ENCODE results near the gene PDCD11. TPM values are rescaled to one million over a fixed set of nuclear protein-coding genes. Genes with fewer than 3 reads are reported as not detected.
A peak's percentile ranks its signal among the peaks of the same experiment; 100 is the strongest.
"Not testable (repeated sequence)": the region's sequence is repeated elsewhere in the genome, so short reads cannot be mapped to it uniquely, and the experiment has no call there.

Gene PDCD11
- total RNA-seq, 1 experiment from 2014 or later = 78.8 TPM

- TF ChIP-seq ZNF121 (CRISPR knock-in tag; IDR thresholded peaks at IDR 0.05) = peak; percentile 85
- H3K27ac Mint-ChIP-seq; POLR2A ChIA-PET; H3K27me3 Mint-ChIP-seq (ENCODE audit: low read depth); H3K9me3 Mint-ChIP-seq; H3K4me3 Mint-ChIP-seq; DNase-seq (ENCODE audit: low spot score); H3K36me3 Mint-ChIP-seq; H3K4me1 Mint-ChIP-seq; ATAC-seq: not testable (repeated sequence)
- CTCF ChIA-PET = interaction anchor here (1.0 to 4.0 kb wide), 14 partner anchors 9 to 205 kb away, joined by 3 to 29 read pairs (median 12); partner anchors contain the start of genes CALHM1, CALHM2 and NEURL1
Measured at GRCh38 chr10:103486635-103487409, 90.4 kb downstream of the PDCD11 start.

GRCh38 chr10:103487410-103487708, 90.9 kb downstream of the PDCD11 start:
- H3K27me3 Mint-ChIP-seq (ENCODE audit: low read depth) = peaks cover 11% of the 10 kb centered on the region
- TF ChIP-seq CTCF (IDR thresholded peaks at IDR 0.05) (no peak), TEAD1 (CRISPR knock-in tag; IDR thresholded peaks at IDR 0.05) (no peak), NR2C2 (CRISPR knock-in tag; IDR thresholded peaks at IDR 0.05) (no peak), E2F1 (CRISPR knock-in tag; IDR thresholded peaks at IDR 0.05) (no peak)
- DNase-seq (ENCODE audit: low spot score) (no peak), ATAC-seq (no peak)
- no peak overlapping the region for H3K4me3 Mint-ChIP-seq
- H3K36me3 Mint-ChIP-seq = no peaks in the 10 kb centered on the region
- H3K9me3 Mint-ChIP-seq = no peaks in the 10 kb centered on the region
- H3K27ac Mint-ChIP-seq = no peak overlapping the region
- CTCF ChIA-PET = no interaction called here
- POLR2A ChIA-PET = no interaction called here
- H3K4me1 Mint-ChIP-seq = no peaks in the 10 kb centered on the region

GRCh38 chr10:103490986-103491314, 94.5 kb downstream of the PDCD11 start:
- peaks cover 41% of the 10 kb centered on the region for H3K27me3 Mint-ChIP-seq (ENCODE audit: low read depth)
- H3K36me3 Mint-ChIP-seq = no peaks in the 10 kb centered on the region
- no peak for TF ChIP-seq KAT7 (CRISPR knock-in tag; IDR thresholded peaks at IDR 0.05; ENCODE audit: borderline replicate concordance)
- TF ChIP-seq ESRRA (CRISPR knock-in tag; IDR thresholded peaks at IDR 0.05; ENCODE audit: borderline replicate concordance) = no peak
- TF ChIP-seq NFATC4 (CRISPR knock-in tag; IDR thresholded peaks at IDR 0.05) = no peak
- TF ChIP-seq FOXP1 (CRISPR knock-in tag; IDR thresholded peaks at IDR 0.05; ENCODE audit: borderline replicate concordance) = no peak
- no peak for TF ChIP-seq GRHL2 (CRISPR knock-in tag; IDR thresholded peaks at IDR 0.05; ENCODE audit: insufficient replicate concordance, severe bottlenecking)
- DNase-seq (ENCODE audit: low spot score) (no peak), ATAC-seq (no peak)
- ChIA-PET POLR2A (no interaction called here), CTCF (interaction anchor here (0.5 to 3.5 kb wide), 7 partner anchors 14 to 1141 kb away, joined by 3 to 12 read pairs (median 4); no protein-coding TSS in a partner anchor)
- no peaks in the 10 kb centered on the region for H3K9me3 Mint-ChIP-seq
- H3K27ac Mint-ChIP-seq = no peak overlapping the region
- peaks cover 9% of the 10 kb centered on the region for H3K4me1 Mint-ChIP-seq
- H3K4me3 Mint-ChIP-seq = no peak overlapping the region

GRCh38 chr10:103491729-103492364, 95.4 kb downstream of the PDCD11 start:
- no peak for DNase-seq (ENCODE audit: low spot score)

More at GRCh38 chr10:103491729-103492364, 95.4 kb downstream of the PDCD11 start:
- TF ChIP-seq CBFB (CRISPR knock-in tag; IDR thresholded peaks at IDR 0.05; ENCODE audit: low read depth) (no peak), USF2 (CRISPR knock-in tag; IDR thresholded peaks at IDR 0.05) (peak; percentile 10; the same call in 1 of the 2 replicates), NFYB (CRISPR knock-in tag; conservative IDR thresholded peaks at IDR 0.05; ENCODE audit: low read depth) (no peak), GTF2I (CRISPR knock-in tag; conservative IDR thresholded peaks at IDR 0.05) (no peak), FOXP1 (CRISPR knock-in tag; IDR thresholded peaks at IDR 0.05; ENCODE audit: borderline replicate concordance) (no peak), EMX1 (CRISPR knock-in tag; IDR thresholded peaks at IDR 0.05) (no peak)
- Mint-ChIP-seq H3K27ac (no peak overlapping the region), H3K4me3 (0 out of 2 replicates have a peak overlapping the region, but pooled peaks have one; percentile 11), H3K27me3 (ENCODE audit: low read depth) (peaks cover 50% of the 10 kb centered on the region), H3K36me3 (no peaks in the 10 kb centered on the region), H3K4me1 (peaks cover 9% of the 10 kb centered on the region), H3K9me3 (no peaks in the 10 kb centered on the region)
- no peak for ATAC-seq
- ChIA-PET CTCF (interaction anchor here (1.1 to 3.4 kb wide), 6 partner anchors 16 to 101 kb away, joined by 3 to 30 read pairs (median 12); partner anchors contain the start of gene CALHM2), POLR2A (interaction anchor here (0.6 kb wide), 1 partner anchor 8 kb away, joined by 3 read pairs; no protein-coding TSS in a partner anchor)
